ENCODE measurements around the gene PHYH.

DNA sequence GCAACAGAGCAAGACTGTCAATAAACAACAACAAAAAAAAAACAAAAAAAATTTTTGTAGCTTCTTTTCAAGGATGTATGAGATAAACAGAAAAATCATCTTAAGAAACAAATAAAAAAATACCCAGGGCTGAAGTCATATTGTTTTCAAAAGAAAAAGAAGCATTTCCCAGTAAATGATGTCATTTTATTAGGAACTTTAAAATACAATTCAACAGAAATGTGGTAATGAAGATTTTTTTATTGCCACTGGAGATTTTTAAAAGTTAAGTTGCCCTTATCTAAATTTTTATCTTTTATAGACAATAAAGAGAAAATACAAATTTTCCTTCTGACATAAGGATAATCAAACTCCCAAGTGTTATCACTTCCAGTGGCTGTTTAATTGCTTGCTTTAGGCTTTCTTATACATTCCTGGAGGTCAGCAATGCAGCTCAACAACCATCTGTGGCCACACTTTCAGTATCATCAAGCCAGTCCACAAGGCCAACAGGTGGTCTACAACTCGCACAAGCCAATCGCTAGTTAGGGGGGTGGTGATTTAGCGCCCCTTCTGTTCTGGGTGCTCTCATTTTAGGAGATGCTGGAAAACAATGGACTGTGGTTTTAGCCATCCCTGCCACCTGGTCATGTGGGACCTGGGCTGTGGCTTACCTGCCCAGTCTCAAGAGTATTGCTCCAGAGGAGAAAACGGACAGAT, 37.4 kb upstream of the PHYH start:
- TF ChIP-seq, protein P1, sequence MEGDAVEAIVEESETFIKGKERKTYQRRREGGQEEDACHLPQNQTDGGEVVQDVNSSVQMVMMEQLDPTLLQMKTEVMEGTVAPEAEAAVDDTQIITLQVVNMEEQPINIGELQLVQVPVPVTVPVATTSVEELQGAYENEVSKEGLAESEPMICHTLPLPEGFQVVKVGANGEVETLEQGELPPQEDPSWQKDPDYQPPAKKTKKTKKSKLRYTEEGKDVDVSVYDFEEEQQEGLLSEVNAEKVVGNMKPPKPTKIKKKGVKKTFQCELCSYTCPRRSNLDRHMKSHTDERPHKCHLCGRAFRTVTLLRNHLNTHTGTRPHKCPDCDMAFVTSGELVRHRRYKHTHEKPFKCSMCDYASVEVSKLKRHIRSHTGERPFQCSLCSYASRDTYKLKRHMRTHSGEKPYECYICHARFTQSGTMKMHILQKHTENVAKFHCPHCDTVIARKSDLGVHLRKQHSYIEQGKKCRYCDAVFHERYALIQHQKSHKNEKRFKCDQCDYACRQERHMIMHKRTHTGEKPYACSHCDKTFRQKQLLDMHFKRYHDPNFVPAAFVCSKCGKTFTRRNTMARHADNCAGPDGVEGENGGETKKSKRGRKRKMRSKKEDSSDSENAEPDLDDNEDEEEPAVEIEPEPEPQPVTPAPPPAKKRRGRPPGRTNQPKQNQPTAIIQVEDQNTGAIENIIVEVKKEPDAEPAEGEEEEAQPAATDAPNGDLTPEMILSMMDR (conservative IDR thresholded peaks at IDR 0.05), result no peak
- TF ChIP-seq ZFX (IDR thresholded peaks at IDR 0.05), result no peak

Measured in C4-2B (cell line).